ENCODE measurements around the gene KSR1.

DNA sequence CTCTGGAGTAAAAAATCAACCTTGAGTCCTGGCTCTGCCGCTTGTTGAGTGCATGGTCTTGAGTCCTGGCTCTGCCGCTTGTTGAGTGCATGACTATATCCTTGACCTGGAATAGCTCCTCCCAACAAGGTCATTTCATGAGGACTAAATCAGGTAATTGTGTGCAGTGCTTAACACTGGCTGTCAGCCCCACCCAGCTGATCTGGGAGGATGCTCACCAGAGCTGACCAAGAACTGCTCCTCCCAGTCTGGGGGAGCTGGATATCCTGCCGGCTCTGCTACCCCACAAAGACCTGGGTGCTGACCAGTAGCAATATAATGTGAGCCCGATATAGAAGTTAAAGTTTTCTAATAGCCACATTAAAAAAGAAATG is 154.0 kb downstream of the KSR1 start:
- TF ChIP-seq EZH2 (IDR thresholded peaks at IDR 0.05; ENCODE audit: borderline replicate concordance, low read depth, low read length) (no peak), XRCC5 (IDR thresholded peaks at IDR 0.05; ENCODE audit: low read depth, low read length) (no peak), SRSF7 (optimal IDR thresholded peaks at IDR 0.05; ENCODE audit: low read depth, low read length) (no peak), REST (IDR thresholded peaks at IDR 0.05; ENCODE audit: borderline replicate concordance) (no peak), REST (CRISPR knock-in tag; IDR thresholded peaks at IDR 0.05; ENCODE audit: low read depth) (no peak), ASH1L (IDR thresholded peaks at IDR 0.05; ENCODE audit: borderline replicate concordance, low read depth, partially characterized antibody) (no peak), MYC (IDR thresholded peaks at IDR 0.05; ENCODE audit: low read depth, low read length) (no peak), MYC (CRISPR knock-in tag; IDR thresholded peaks at IDR 0.05; ENCODE audit: borderline replicate concordance, low read depth) (no peak), E2F1 (CRISPR knock-in tag; IDR thresholded peaks at IDR 0.05) (no peak), FOS (IDR thresholded peaks at IDR 0.05; ENCODE audit: extremely low read depth, insufficient read length) (no peak)
- TF ChIP-seq, protein P1, sequence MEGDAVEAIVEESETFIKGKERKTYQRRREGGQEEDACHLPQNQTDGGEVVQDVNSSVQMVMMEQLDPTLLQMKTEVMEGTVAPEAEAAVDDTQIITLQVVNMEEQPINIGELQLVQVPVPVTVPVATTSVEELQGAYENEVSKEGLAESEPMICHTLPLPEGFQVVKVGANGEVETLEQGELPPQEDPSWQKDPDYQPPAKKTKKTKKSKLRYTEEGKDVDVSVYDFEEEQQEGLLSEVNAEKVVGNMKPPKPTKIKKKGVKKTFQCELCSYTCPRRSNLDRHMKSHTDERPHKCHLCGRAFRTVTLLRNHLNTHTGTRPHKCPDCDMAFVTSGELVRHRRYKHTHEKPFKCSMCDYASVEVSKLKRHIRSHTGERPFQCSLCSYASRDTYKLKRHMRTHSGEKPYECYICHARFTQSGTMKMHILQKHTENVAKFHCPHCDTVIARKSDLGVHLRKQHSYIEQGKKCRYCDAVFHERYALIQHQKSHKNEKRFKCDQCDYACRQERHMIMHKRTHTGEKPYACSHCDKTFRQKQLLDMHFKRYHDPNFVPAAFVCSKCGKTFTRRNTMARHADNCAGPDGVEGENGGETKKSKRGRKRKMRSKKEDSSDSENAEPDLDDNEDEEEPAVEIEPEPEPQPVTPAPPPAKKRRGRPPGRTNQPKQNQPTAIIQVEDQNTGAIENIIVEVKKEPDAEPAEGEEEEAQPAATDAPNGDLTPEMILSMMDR (IDR thresholded peaks at IDR 0.05 in 2 of 3, conservative IDR thresholded peaks at IDR 0.05 in 1 of 3; ENCODE audit: insufficient read depth in 2 of 3, low read depth in 1 of 3, low read length in 3 of 3) = no peak
- TF ChIP-seq, protein P2, sequence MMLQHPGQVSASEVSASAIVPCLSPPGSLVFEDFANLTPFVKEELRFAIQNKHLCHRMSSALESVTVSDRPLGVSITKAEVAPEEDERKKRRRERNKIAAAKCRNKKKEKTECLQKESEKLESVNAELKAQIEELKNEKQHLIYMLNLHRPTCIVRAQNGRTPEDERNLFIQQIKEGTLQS (IDR thresholded peaks at IDR 0.05) = no peak
- TF ChIP-seq, protein P2 (CRISPR knock-in tag; conservative IDR thresholded peaks at IDR 0.05) = no peak
